ENCODE data around the gene GTF3C1. TPM values are rescaled to one million over a fixed set of nuclear protein-coding genes. Genes with fewer than 3 reads are reported as not detected.

Gene GTF3C1
- total and polyA plus RNA-seq, 4 donors: 15.3 to 28.0 (median 22.2) TPM

DNA sequence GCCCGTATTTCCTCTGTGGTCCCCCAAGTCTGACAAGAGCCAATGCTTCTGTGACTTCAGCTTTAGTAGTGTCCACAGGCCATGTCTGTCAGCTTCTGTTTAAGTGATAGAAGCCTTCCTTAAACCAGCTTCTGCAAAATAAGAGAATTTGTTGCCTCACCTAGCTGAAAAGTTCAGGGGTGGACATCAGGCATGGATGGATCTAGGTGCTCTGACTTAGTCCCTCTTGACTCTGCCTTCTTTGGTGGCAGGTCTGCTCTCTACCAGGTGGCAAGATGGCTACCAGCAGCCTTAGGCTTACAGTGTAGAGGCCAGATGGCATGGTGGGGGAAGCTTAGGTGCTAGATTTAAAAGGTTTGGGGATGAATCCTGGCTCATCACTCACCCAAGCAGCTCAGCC is 33.9 kb upstream of the GTF3C1 start:
- Histone ChIP-seq H3K27me3 (ENCODE audit: control insufficient read depth in 4 of 4, insufficient read depth in 4 of 4, low read length in 3 of 4) (no peaks in the 10 kb centered on the region), H3K9ac (ENCODE audit: low read depth in 1 of 2, low read length in 2 of 2) (no peak overlapping the region), H3K4me1 (ENCODE audit: control insufficient read depth in 4 of 4, insufficient read depth in 4 of 4, low read length in 3 of 4) (no peaks in the 10 kb centered on the region), H3K4me3 (ENCODE audit: low read depth in 1 of 3, low read length in 3 of 3) (no peak overlapping the region), H3K36me3 (ENCODE audit: control insufficient read depth in 4 of 4, insufficient read depth in 3 of 4, low read depth in 1 of 4, low read length in 3 of 4) (peaks cover 0 to 3% (median 0%) of the 10 kb centered on the region in 4 donors), H3K27ac (ENCODE audit: low read depth in 1 of 2, low read length in 2 of 2) (no peak overlapping the region), H3K9me3 (ENCODE audit: control insufficient read depth in 4 of 4, low read length in 3 of 4) (peaks cover 0 to 3% (median 0%) of the 10 kb centered on the region in 4 donors)
- DNase-seq (ENCODE audit: low spot score): no peak
- 96% methylated on average over 1 of the region's 1 CpG for WGBS
- no peak for TF ChIP-seq HNF4A (conservative IDR thresholded peaks at IDR 0.05)
- TF ChIP-seq, protein P1, sequence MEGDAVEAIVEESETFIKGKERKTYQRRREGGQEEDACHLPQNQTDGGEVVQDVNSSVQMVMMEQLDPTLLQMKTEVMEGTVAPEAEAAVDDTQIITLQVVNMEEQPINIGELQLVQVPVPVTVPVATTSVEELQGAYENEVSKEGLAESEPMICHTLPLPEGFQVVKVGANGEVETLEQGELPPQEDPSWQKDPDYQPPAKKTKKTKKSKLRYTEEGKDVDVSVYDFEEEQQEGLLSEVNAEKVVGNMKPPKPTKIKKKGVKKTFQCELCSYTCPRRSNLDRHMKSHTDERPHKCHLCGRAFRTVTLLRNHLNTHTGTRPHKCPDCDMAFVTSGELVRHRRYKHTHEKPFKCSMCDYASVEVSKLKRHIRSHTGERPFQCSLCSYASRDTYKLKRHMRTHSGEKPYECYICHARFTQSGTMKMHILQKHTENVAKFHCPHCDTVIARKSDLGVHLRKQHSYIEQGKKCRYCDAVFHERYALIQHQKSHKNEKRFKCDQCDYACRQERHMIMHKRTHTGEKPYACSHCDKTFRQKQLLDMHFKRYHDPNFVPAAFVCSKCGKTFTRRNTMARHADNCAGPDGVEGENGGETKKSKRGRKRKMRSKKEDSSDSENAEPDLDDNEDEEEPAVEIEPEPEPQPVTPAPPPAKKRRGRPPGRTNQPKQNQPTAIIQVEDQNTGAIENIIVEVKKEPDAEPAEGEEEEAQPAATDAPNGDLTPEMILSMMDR (IDR thresholded peaks at IDR 0.05; ENCODE audit: low read depth, low read length, missing input control): no peak
- TF ChIP-seq REST (IDR thresholded peaks at IDR 0.05): no peak
- TF ChIP-seq FOXA1 (IDR thresholded peaks at IDR 0.05): no peak
- no peak for TF ChIP-seq RAD21 (IDR thresholded peaks at IDR 0.05)
- TF ChIP-seq, protein P2, sequence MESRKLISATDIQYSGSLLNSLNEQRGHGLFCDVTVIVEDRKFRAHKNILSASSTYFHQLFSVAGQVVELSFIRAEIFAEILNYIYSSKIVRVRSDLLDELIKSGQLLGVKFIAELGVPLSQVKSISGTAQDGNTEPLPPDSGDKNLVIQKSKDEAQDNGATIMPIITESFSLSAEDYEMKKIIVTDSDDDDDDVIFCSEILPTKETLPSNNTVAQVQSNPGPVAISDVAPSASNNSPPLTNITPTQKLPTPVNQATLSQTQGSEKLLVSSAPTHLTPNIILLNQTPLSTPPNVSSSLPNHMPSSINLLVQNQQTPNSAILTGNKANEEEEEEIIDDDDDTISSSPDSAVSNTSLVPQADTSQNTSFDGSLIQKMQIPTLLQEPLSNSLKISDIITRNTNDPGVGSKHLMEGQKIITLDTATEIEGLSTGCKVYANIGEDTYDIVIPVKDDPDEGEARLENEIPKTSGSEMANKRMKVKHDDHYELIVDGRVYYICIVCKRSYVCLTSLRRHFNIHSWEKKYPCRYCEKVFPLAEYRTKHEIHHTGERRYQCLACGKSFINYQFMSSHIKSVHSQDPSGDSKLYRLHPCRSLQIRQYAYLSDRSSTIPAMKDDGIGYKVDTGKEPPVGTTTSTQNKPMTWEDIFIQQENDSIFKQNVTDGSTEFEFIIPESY (IDR thresholded peaks at IDR 0.05): no peak
- TF ChIP-seq SP1 (IDR thresholded peaks at IDR 0.05): no peak
- TF ChIP-seq, protein P3, sequence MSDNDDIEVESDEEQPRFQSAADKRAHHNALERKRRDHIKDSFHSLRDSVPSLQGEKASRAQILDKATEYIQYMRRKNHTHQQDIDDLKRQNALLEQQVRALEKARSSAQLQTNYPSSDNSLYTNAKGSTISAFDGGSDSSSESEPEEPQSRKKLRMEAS (IDR thresholded peaks at IDR 0.05): no peak
- no peak for TF ChIP-seq JUND (IDR thresholded peaks at IDR 0.05)
- no peak for TF ChIP-seq NR2F2 (IDR thresholded peaks at IDR 0.05)
- no peak for TF ChIP-seq ATF3 (IDR thresholded peaks at IDR 0.05)
- no peak for TF ChIP-seq TAF1 (conservative IDR thresholded peaks at IDR 0.05)
- TF ChIP-seq EGR1 (IDR thresholded peaks at IDR 0.05; ENCODE audit: low read depth in 2 of 2): no peak

- TF ChIP-seq EGR1 (IDR thresholded peaks at IDR 0.05; ENCODE audit: low read depth in 2 of 2) (no peak), HNF4G (IDR thresholded peaks at IDR 0.05) (no peak), FOXA2 (IDR thresholded peaks at IDR 0.05) (no peak), RXRA (IDR thresholded peaks at IDR 0.05) (no peak)
- no peak for DNase-seq (ENCODE audit: low spot score)
- H3K9me3 ChIP-seq (ENCODE audit: control insufficient read depth in 4 of 4, low read length in 3 of 4): peaks cover 0 to 3% (median 0%) of the 10 kb centered on the region in 4 donors
- no peaks in the 10 kb centered on the region for H3K4me1 ChIP-seq (ENCODE audit: control insufficient read depth in 4 of 4, insufficient read depth in 4 of 4, low read length in 3 of 4)
- no peaks in the 10 kb centered on the region for H3K27me3 ChIP-seq (ENCODE audit: control insufficient read depth in 4 of 4, insufficient read depth in 4 of 4, low read length in 3 of 4)
- H3K9ac ChIP-seq (ENCODE audit: low read depth in 1 of 2, low read length in 2 of 2): no peak overlapping the region
- H3K27ac ChIP-seq (ENCODE audit: low read depth in 1 of 2, low read length in 2 of 2): no peak overlapping the region
- peaks cover 0 to 3% (median 0%) of the 10 kb centered on the region in 4 donors for H3K36me3 ChIP-seq (ENCODE audit: control insufficient read depth in 4 of 4, insufficient read depth in 3 of 4, low read depth in 1 of 4, low read length in 3 of 4)
- 59% methylated on average over 2 of the region's 2 CpGs for WGBS
- no peak overlapping the region for H3K4me3 ChIP-seq (ENCODE audit: low read depth in 1 of 3, low read length in 3 of 3)
Observed at GRCh38 chr16:27582883-27583282, 33.2 kb upstream of the GTF3C1 start.

All from liver (tissue), 9 donors.